HepG2 (cell line): ENCODE measurements around the gene UBE2J1. TPM values are rescaled to one million over a fixed set of nuclear protein-coding genes. Genes with fewer than 3 reads are reported as not detected.

Experiments
- BHLHE40 ChIP-seq: IDR thresholded peaks from 2 replicates; pipeline ENCODE4 v1.6.1; 2011; ENCODE audit warnings: low read length, improper control_type of control experiment
- CEBPG ChIP-seq: IDR thresholded peaks from 2 replicates; pipeline ENCODE4 v1.6.1; 2016
- CEBPZ ChIP-seq: IDR thresholded peaks from 2 replicates; pipeline ENCODE4 v1.6.1; 2012; ENCODE audit warnings: low read length, improper control_type of control experiment
- CHCHD3 ChIP-seq: sonication (generic); formaldehyde crosslinking; IDR thresholded peaks from 2 replicates; pipeline ENCODE4 v1.8.0; 2022; ENCODE audit warnings: mild to moderate bottlenecking, missing genetic modification reagents, moderate library complexity
- KIAA2018 ChIP-seq: sonication (generic); formaldehyde crosslinking; IDR thresholded peaks from 2 replicates; pipeline ENCODE4 v1.5.0; 2020; ENCODE audit warnings: mild to moderate bottlenecking, missing genetic modification reagents, borderline replicate concordance
- KLF13 ChIP-seq: sonication (generic); formaldehyde crosslinking; IDR thresholded peaks from 2 replicates; pipeline ENCODE4 v1.4.0; 2020; ENCODE audit warnings: mild to moderate bottlenecking, missing genetic modification reagents
- LBX2 ChIP-seq: sonication (generic); formaldehyde crosslinking; IDR thresholded peaks from 2 replicates; pipeline ENCODE4 v1.5.0; 2020; ENCODE audit warnings: missing genetic modification reagents, mild to moderate bottlenecking, borderline replicate concordance
- MATR3 ChIP-seq: sonication (generic); formaldehyde crosslinking; IDR thresholded peaks from 2 replicates; pipeline ENCODE4 v1.4.0; 2020; ENCODE audit warnings: missing genetic modification reagents
- MLXIP ChIP-seq: sonication (generic); formaldehyde crosslinking; IDR thresholded peaks from 2 replicates; pipeline ENCODE4 v1.9.0; 2021; ENCODE audit warnings: missing genetic modification reagents, borderline replicate concordance
- NFYC ChIP-seq: IDR thresholded peaks from 2 replicates; pipeline ENCODE4 v1.6.1; 2016; ENCODE audit warnings: missing genetic modification reagents, missing compliant biosample characterization
- ZFAT ChIP-seq: sonication (generic); formaldehyde crosslinking; conservative IDR thresholded peaks from 2 replicates; pipeline ENCODE4 v1.8.1; 2023; ENCODE audit warnings: missing genetic modification reagents, inconsistent platforms
- ZNF710 ChIP-seq: sonication (generic); formaldehyde crosslinking; IDR thresholded peaks from 2 replicates; pipeline ENCODE4 v1.5.0; 2020; ENCODE audit warnings: mild to moderate bottlenecking, missing genetic modification reagents, borderline replicate concordance
- polyA plus RNA-seq, 8 experiments: library from polyadenylated mRNA; depleted of rRNA in 3 of 8; stranded (reverse) in 7 of 8; unstranded in 1 of 8; fragments of >200 nt; fragmentation: Illumina TruSeq in 4 of 8; extraction: Trizol in 4 of 8; gene quantifications; 2 replicates each; pipeline versions ENCODE4 v1.2.1 to v1.2.3, GENCODE V29; 2011 to 2016; ENCODE audit warnings: low read depth in 4 of 8, missing spikeins in 1 of 8, mixed read lengths in 1 of 8; ENCODE audit not compliant: insufficient read depth in 1 of 8
- total RNA-seq, 5 experiments: library from RNA; depleted of rRNA; stranded (reverse); fragments of >200 nt; fragmentation: Illumina TruSeq; extraction: Trizol; gene quantifications; 2 replicates each; pipeline ENCODE4 v1.2.3, GENCODE V29; 2016; ENCODE audit warnings: low read depth in 1 of 5

UBE2J1 gene
- total and polyA plus RNA-seq, 2 of the 13 experiments (the other 11 are each of a cell fraction or from before 2014, with no cell fraction given), result 19.3 to 24.6 TPM

- TF ChIP-seq MLXIP (CRISPR knock-in tag) (no peak), LBX2 (no peak), CEBPZ (no peak), KLF13 (no peak), MATR3 (CRISPR knock-in tag) (no peak), NFYC (CRISPR knock-in tag) (no peak), ZFAT (CRISPR knock-in tag) (no peak), ZNF710 (no peak), BHLHE40 (no peak), CHCHD3 (CRISPR knock-in tag) (no peak), KIAA2018 (CRISPR knock-in tag) (no peak), CEBPG (CRISPR knock-in tag) (no peak)
Measured at GRCh38 chr6:89371849-89372505, 19.5 kb upstream of the UBE2J1 start (continued).
